ENCODE data around the gene LDLRAD3. TPM values are rescaled to one million over a fixed set of nuclear protein-coding genes. Genes with fewer than 3 reads are reported as not detected.

Gene LDLRAD3
- polyA plus RNA-seq, 1 donor = 24.6 TPM

- DNase-seq = no peak
Measured at GRCh38 chr11:36047344-36047743, 103.5 kb downstream of the LDLRAD3 start.

- no peak for DNase-seq
Measured at GRCh38 chr11:36048496-36049247, 104.8 kb downstream of the LDLRAD3 start.

- no peak for DNase-seq
Measured at GRCh38 chr11:36051235-36052144, 107.6 kb downstream of the LDLRAD3 start.

- no peak for DNase-seq
Measured at GRCh38 chr11:36053281-36053680, 109.4 kb downstream of the LDLRAD3 start.

- DNase-seq = no peak
Measured at GRCh38 chr11:36053862-36054261, 110.0 kb downstream of the LDLRAD3 start.

GRCh38 chr11:36054628-36055027, 110.8 kb downstream of the LDLRAD3 start:
- no peak for DNase-seq

GRCh38 chr11:36056160-36056751, 112.4 kb downstream of the LDLRAD3 start:
- no peak for DNase-seq

GRCh38 chr11:36057379-36058042, 113.6 kb downstream of the LDLRAD3 start:
- no peak for DNase-seq

GRCh38 chr11:36059660-36060059, 115.8 kb downstream of the LDLRAD3 start:
- DNase-seq = no peak

GRCh38 chr11:36060926-36061325, 117.1 kb downstream of the LDLRAD3 start:
- DNase-seq = no peak

GRCh38 chr11:36061471-36061870, 117.6 kb downstream of the LDLRAD3 start:
- no peak for DNase-seq

GRCh38 chr11:36062796-36063365, 119.0 kb downstream of the LDLRAD3 start:
- DNase-seq = no peak

- no peak for DNase-seq
Measured at GRCh38 chr11:36065436-36065835, 121.6 kb downstream of the LDLRAD3 start.

GRCh38 chr11:36066891-36067290, 123.0 kb downstream of the LDLRAD3 start:
- no peak for DNase-seq

- no peak for DNase-seq
Measured at GRCh38 chr11:36069576-36070212, 125.8 kb downstream of the LDLRAD3 start.

GRCh38 chr11:36070213-36070953, 126.5 kb downstream of the LDLRAD3 start:
- DNase-seq = no peak

- DNase-seq = no peak
Measured at GRCh38 chr11:36070954-36071330, 127.1 kb downstream of the LDLRAD3 start.

GRCh38 chr11:36071917-36072500, 128.1 kb downstream of the LDLRAD3 start:
- DNase-seq = no peak

GRCh38 chr11:36073411-36074203, 129.7 kb downstream of the LDLRAD3 start:
- no peak for DNase-seq
